Mammary epithelial cell (primary cell): ENCODE data around the gene TNRC6A.

Experiments used
- EZH2 ChIP-seq: IDR thresholded peaks from 2 replicates; pipeline ENCODE4 v1.6.1; 2012; ENCODE audit warnings: low read length, inconsistent platforms, borderline replicate concordance
- TF ChIP-seq, protein P1 (sequence below), 2 donors: IDR thresholded peaks in 1 of 2; conservative IDR thresholded peaks in 1 of 2; 2 replicates each; pipeline ENCODE4 v1.5.1; 2011 to 2012; ENCODE audit warnings: inconsistent platforms in 2 of 2, low read length in 2 of 2, mild to moderate bottlenecking in 2 of 2, control low read depth in 1 of 2, low read depth in 1 of 2; ENCODE audit not compliant: insufficient read depth in 1 of 2; ENCODE audit errors: extremely low read depth in 1 of 2

DNA sequence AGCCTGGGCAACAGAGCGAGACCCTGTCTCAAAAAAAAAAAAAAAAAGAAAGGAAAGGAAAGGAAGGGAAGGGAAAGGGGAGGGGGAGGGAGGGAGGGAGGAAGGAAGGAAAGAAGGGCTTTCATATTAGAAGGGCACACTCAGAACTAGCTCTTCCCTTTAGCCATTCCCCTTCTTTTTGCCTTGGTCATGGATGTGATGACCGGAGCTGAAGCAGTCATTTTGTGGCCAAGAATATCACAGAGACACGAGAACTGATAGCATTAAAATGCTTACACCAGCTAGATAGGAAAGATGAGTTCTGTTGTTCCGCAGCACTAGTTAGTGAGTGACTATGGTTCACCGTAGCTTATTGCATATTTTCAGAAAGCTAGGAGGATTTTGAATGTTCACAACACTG lies 32.8 kb upstream of the TNRC6A start:
- TF ChIP-seq, protein P1, sequence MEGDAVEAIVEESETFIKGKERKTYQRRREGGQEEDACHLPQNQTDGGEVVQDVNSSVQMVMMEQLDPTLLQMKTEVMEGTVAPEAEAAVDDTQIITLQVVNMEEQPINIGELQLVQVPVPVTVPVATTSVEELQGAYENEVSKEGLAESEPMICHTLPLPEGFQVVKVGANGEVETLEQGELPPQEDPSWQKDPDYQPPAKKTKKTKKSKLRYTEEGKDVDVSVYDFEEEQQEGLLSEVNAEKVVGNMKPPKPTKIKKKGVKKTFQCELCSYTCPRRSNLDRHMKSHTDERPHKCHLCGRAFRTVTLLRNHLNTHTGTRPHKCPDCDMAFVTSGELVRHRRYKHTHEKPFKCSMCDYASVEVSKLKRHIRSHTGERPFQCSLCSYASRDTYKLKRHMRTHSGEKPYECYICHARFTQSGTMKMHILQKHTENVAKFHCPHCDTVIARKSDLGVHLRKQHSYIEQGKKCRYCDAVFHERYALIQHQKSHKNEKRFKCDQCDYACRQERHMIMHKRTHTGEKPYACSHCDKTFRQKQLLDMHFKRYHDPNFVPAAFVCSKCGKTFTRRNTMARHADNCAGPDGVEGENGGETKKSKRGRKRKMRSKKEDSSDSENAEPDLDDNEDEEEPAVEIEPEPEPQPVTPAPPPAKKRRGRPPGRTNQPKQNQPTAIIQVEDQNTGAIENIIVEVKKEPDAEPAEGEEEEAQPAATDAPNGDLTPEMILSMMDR (conservative IDR thresholded peaks at IDR 0.05 in 1 of 2, IDR thresholded peaks at IDR 0.05 in 1 of 2; ENCODE audit: extremely low read depth in 1 of 2, insufficient read depth in 1 of 2, low read depth in 1 of 2, low read length in 2 of 2), result no peak
- no peak for TF ChIP-seq EZH2
